ENCODE measurements around the gene VASH2. TPM values are rescaled to one million over a fixed set of nuclear protein-coding genes. Genes with fewer than 3 reads are reported as not detected.
A peak's percentile ranks its signal among the peaks of the same experiment; 100 is the strongest.

Gene VASH2
- polyA plus RNA-seq, 1 donor from 2014 or later: 65.2 TPM

- no peak overlapping the region for H3K4me2 ChIP-seq (ENCODE audit: low read length)
Measured at GRCh38 chr1:213003256-213003655, 52.9 kb downstream of the VASH2 start.

GRCh38 chr1:213008564-213008963 is 58.2 kb downstream of the VASH2 start:
- no peaks in the 10 kb centered on the region for H3K36me3 ChIP-seq (ENCODE audit: insufficient read depth, low read length)
- H3K4me2 ChIP-seq (ENCODE audit: low read length): no peak overlapping the region
- no peaks in the 10 kb centered on the region for H3K9me3 ChIP-seq (ENCODE audit: low read length)
- H3K27me3 ChIP-seq (ENCODE audit: insufficient read depth, low read depth, low read length): no peaks in the 10 kb centered on the region
- no peaks in the 10 kb centered on the region for H4K20me1 ChIP-seq (ENCODE audit: insufficient read depth)
- H3K4me3 ChIP-seq (ENCODE audit: low read length): no peak overlapping the region
- no peaks in the 10 kb centered on the region for H3F3A ChIP-seq (ENCODE audit: insufficient read depth, low read length, poor library complexity, severe bottlenecking)
- H3K79me2 ChIP-seq (replicated peaks; ENCODE audit: insufficient read depth, low read length): peaks cover 18% of the 10 kb centered on the region
- H3K9me2 ChIP-seq (ENCODE audit: insufficient read depth, low read length): no peaks in the 10 kb centered on the region
- no peak overlapping the region for H2AFZ ChIP-seq (ENCODE audit: low read depth, low read length)
- no peak overlapping the region for H3K9ac ChIP-seq (ENCODE audit: low read length)
- H3K27ac ChIP-seq (ENCODE audit: low read length): no peak overlapping the region
- TF ChIP-seq TAF1 (IDR thresholded peaks at IDR 0.05; ENCODE audit: low read depth): no peak
- no peak for TF ChIP-seq POLR2AphosphoS5 (IDR thresholded peaks at IDR 0.05)

More at GRCh38 chr1:213003256-213003655, 52.9 kb downstream of the VASH2 start:
- no peak for TF ChIP-seq POLR2AphosphoS5 (IDR thresholded peaks at IDR 0.05)
- TF ChIP-seq MXI1 (conservative IDR thresholded peaks at IDR 0.05; ENCODE audit: poor library complexity, severe bottlenecking): no peak
- TF ChIP-seq TAF1 (IDR thresholded peaks at IDR 0.05; ENCODE audit: low read depth): no peak
- no peak for TF ChIP-seq CTCF (IDR thresholded peaks at IDR 0.05; ENCODE audit: poor library complexity, severe bottlenecking)
- no peak for TF ChIP-seq REST (IDR thresholded peaks at IDR 0.05; ENCODE audit: borderline replicate concordance)
- no peaks in the 10 kb centered on the region for H4K20me1 ChIP-seq (ENCODE audit: insufficient read depth)
- H3K27me3 ChIP-seq (ENCODE audit: insufficient read depth, low read depth, low read length): no peaks in the 10 kb centered on the region
- no peak overlapping the region for H2AFZ ChIP-seq (ENCODE audit: low read depth, low read length)
- H3K27ac ChIP-seq (ENCODE audit: low read length): no peak overlapping the region
- H3K9ac ChIP-seq (ENCODE audit: low read length): no peak overlapping the region
- H3K79me2 ChIP-seq (replicated peaks; ENCODE audit: insufficient read depth, low read length): no peaks in the 10 kb centered on the region
- no peak overlapping the region for H3K4me3 ChIP-seq (ENCODE audit: low read length)
- no peaks in the 10 kb centered on the region for H3K36me3 ChIP-seq (ENCODE audit: insufficient read depth, low read length)
- H3K9me3 ChIP-seq (ENCODE audit: low read length): no peaks in the 10 kb centered on the region
- H3F3A ChIP-seq (ENCODE audit: insufficient read depth, low read length, poor library complexity, severe bottlenecking): no peaks in the 10 kb centered on the region
- no peaks in the 10 kb centered on the region for H3K9me2 ChIP-seq (ENCODE audit: insufficient read depth, low read length)

GRCh38 chr1:213014642-213015041 is 64.3 kb downstream of the VASH2 start:
- peaks cover 32% of the 10 kb centered on the region for H3K79me2 ChIP-seq (replicated peaks; ENCODE audit: insufficient read depth, low read length)
- H3K9me2 ChIP-seq (ENCODE audit: insufficient read depth, low read length): no peaks in the 10 kb centered on the region
- peak overlapping the region; percentile 42 for H2AFZ ChIP-seq (ENCODE audit: low read depth, low read length)

More at GRCh38 chr1:213014642-213015041, 64.3 kb downstream of the VASH2 start:
- Histone ChIP-seq H3K9me3 (ENCODE audit: low read length) (no peaks in the 10 kb centered on the region), H3K4me3 (ENCODE audit: low read length) (peak overlapping the region; percentile 76), H3K27ac (ENCODE audit: low read length) (peak overlapping the region; percentile 80), H3K36me3 (ENCODE audit: insufficient read depth, low read length) (no peaks in the 10 kb centered on the region), H4K20me1 (ENCODE audit: insufficient read depth) (no peaks in the 10 kb centered on the region), H3F3A (ENCODE audit: insufficient read depth, low read length, poor library complexity, severe bottlenecking) (no peaks in the 10 kb centered on the region), H3K27me3 (ENCODE audit: insufficient read depth, low read depth, low read length) (no peaks in the 10 kb centered on the region), H3K4me2 (ENCODE audit: low read length) (peak overlapping the region; percentile 76), H3K9ac (ENCODE audit: low read length) (peak overlapping the region; percentile 80)
- TF ChIP-seq TAF1 (IDR thresholded peaks at IDR 0.05; ENCODE audit: low read depth): no peak
